HepG2 (cell line): ENCODE data around the gene NAA15. TPM values are rescaled to one million over a fixed set of nuclear protein-coding genes. Genes with fewer than 3 reads are reported as not detected.

Source experiments
- ATAC-seq: fragments of 200-7000 bp; cut with Tn5 transposase; 3 replicates; pipeline ENCODE4 v1.9.1; 2020; ENCODE audit warnings: mild to moderate bottlenecking, moderate library complexity
- BruUV-seq: library from RNA; stranded (reverse); fragments of 400-500 nt; replicated peaks from 2 replicates; lab custom pipeline; 2021; lab: Mats Ljungman, UMichigan
- CTCF ChIA-PET: fragments of 300-600 bp; formaldehyde crosslinking; extraction: SDS; loops from one replicate; lab custom pipeline; 2021; ENCODE audit warnings: low total read pairs, inconsistent platforms, low intra/inter-chr PET ratio; lab: Yijun Ruan, JAX
- POLR2A ChIA-PET: fragments of 350-600 bp; sonication (Branson Sonifier 250); formaldehyde crosslinking; loops from one replicate; lab custom pipeline; 2020; ENCODE audit warnings: antibody characterized with exemption, inconsistent platforms; lab: Yijun Ruan, JAX
- DNase-seq: peaks from one replicate; pipeline ENCODE4 v3.0.0-alpha.2; 2015; ENCODE audit warnings: low spot score
- FAIRE-seq: peaks from 3 replicates; lab custom pipeline; 2011; peaks lifted over from hg19 to GRCh38; lab: Jason Lieb, UNC
- H2AFZ ChIP-seq: one replicate; pipeline ENCODE4 v1.6.1; 2011; ENCODE audit warnings: low read length, inconsistent platforms
- H3K27ac ChIP-seq: fragments of 300-600 bp; 3 replicates; pipeline ENCODE4 v1.8.0; 2011; ENCODE audit warnings: mixed run types, mild to moderate bottlenecking, mixed read lengths, low read length, inconsistent platforms; ENCODE audit not compliant: insufficient read depth; ENCODE audit errors: extremely low read length
- H3K27me3 ChIP-seq, 2 experiments: fragments of 200-600 bp in 1 of 2; 2 replicates in 1 of 2; 3 replicates in 1 of 2; pipeline versions ENCODE4 v1.6.0 to v1.8.0; 2011; ENCODE audit warnings: low read length in 2 of 2, mild to moderate bottlenecking in 2 of 2, moderate library complexity in 2 of 2, inconsistent platforms in 1 of 2; ENCODE audit not compliant: insufficient read depth in 2 of 2, control insufficient read depth in 1 of 2
- H3K36me3 ChIP-seq, 2 experiments: fragments of 200-600 bp in 1 of 2; replicated peaks in 1 of 2; 2 replicates in 1 of 2; 3 replicates in 1 of 2; pipeline versions ENCODE4 v1.5.1 to v1.8.0; 2011; ENCODE audit warnings: low read length in 2 of 2, inconsistent platforms in 1 of 2; ENCODE audit not compliant: insufficient read depth in 2 of 2, control insufficient read depth in 1 of 2
- H3K4me1 ChIP-seq: 2 replicates; pipeline ENCODE4 v1.5.1; 2012; ENCODE audit warnings: low read length, inconsistent platforms; ENCODE audit not compliant: insufficient read depth
- H3K4me2 ChIP-seq: 2 replicates; pipeline ENCODE4 v1.6.0; 2011; ENCODE audit warnings: low read depth, low read length, inconsistent platforms
- H3K4me3 ChIP-seq, 3 experiments: fragments of 200-600 bp in 1 of 3; sonication (generic), shearing (Covaris generic) in 1 of 3; replicated peaks in 1 of 3; 2 replicates each; pipeline ENCODE4 v1.5.1; 2011 to 2016; ENCODE audit warnings: low read length in 3 of 3, inconsistent platforms in 2 of 3, low read depth in 2 of 3, mild to moderate bottlenecking in 2 of 3, control low read depth in 1 of 3, mixed read lengths in 1 of 3; ENCODE audit not compliant: insufficient read depth in 1 of 3
- H3K79me2 ChIP-seq: one replicate; pipeline ENCODE4 v1.6.1; 2011; ENCODE audit warnings: low read length, inconsistent platforms; ENCODE audit not compliant: insufficient read depth
- H3K9ac ChIP-seq: 2 replicates; pipeline ENCODE4 v1.6.0; 2011; ENCODE audit warnings: mild to moderate bottlenecking, low read depth, low read length, inconsistent platforms; ENCODE audit not compliant: insufficient read depth
- H3K9me3 ChIP-seq: 2 replicates; pipeline ENCODE4 v1.5.1; 2012; ENCODE audit warnings: mild to moderate bottlenecking, low read length
- H4K20me1 ChIP-seq: 2 replicates; pipeline ENCODE4 v1.6.0; 2011; ENCODE audit warnings: inconsistent platforms, mild to moderate bottlenecking, low read length, moderate library complexity; ENCODE audit not compliant: insufficient read depth
- CENPX ChIP-seq: sonication (generic); formaldehyde crosslinking; IDR thresholded peaks from 2 replicates; pipeline ENCODE4 v1.9.0; 2021; ENCODE audit warnings: mild to moderate bottlenecking, missing genetic modification reagents, moderate library complexity
- FOXK2 ChIP-seq: fragments of 450-650 bp; IDR thresholded peaks from 2 replicates; pipeline ENCODE4 v1.6.1; 2016
- GATAD1 ChIP-seq: IDR thresholded peaks from 2 replicates; pipeline ENCODE4 v1.6.1; 2016; ENCODE audit warnings: missing genetic modification reagents, missing compliant biosample characterization
- ISX ChIP-seq: sonication (generic); formaldehyde crosslinking; conservative IDR thresholded peaks from 2 replicates; pipeline ENCODE4 v1.5.0; 2020; ENCODE audit warnings: missing genetic modification reagents
- NAIF1 ChIP-seq: sonication (generic); formaldehyde crosslinking; IDR thresholded peaks from 2 replicates; pipeline ENCODE4 v1.5.0; 2020; ENCODE audit warnings: mild to moderate bottlenecking, missing genetic modification reagents, borderline replicate concordance
- NBN ChIP-seq: fragments of 450-650 bp; conservative IDR thresholded peaks from 2 replicates; pipeline ENCODE4 v1.6.1; 2017
- RFX1 ChIP-seq: fragments of 450-650 bp; IDR thresholded peaks from 2 replicates; pipeline ENCODE4 v1.6.1; 2017
- SOX6 ChIP-seq, 2 experiments: fragments of 450-650 bp in 1 of 2; sonication (generic) in 1 of 2; formaldehyde crosslinking in 1 of 2; IDR thresholded peaks; 2 replicates each; pipeline versions ENCODE4 v1.4.0 to v1.6.1; 2017 to 2020; ENCODE audit warnings: antibody characterized with exemption in 1 of 2, mild to moderate bottlenecking in 1 of 2, missing genetic modification reagents in 1 of 2
- TBP ChIP-seq: sonication (generic); formaldehyde crosslinking; IDR thresholded peaks from 2 replicates; pipeline ENCODE4 v1.5.0; 2020; ENCODE audit warnings: missing genetic modification reagents
- TOPORS ChIP-seq: sonication (generic); formaldehyde crosslinking; IDR thresholded peaks from 2 replicates; pipeline ENCODE4 v1.8.0; 2023; ENCODE audit warnings: mild to moderate bottlenecking, missing genetic modification reagents
- WGBS: methylation state at CpG from one replicate; pipeline ENCODE4 v1.1.6; 2017; ENCODE audit warnings: low lambda C conversion rate; 5-methylcytosine and 5-hydroxymethylcytosine counted together
- in situ Hi-C: cut with HindIII; loops from 2 replicates; pipeline ENCODE4 v1.10.0; 2017; ENCODE audit warnings: low pct_unique_long_range_greater_than_20kb; ENCODE audit not compliant: extremely low pct_ligation_motif_present
- intact Hi-C: fragments of 100-400 bp; cut with micrococcal nuclease; formaldehyde crosslinking; loops from one replicate; pipeline ENCODE4 v1.10.0; 2022; ENCODE audit not compliant: unreplicated experiment
- polyA plus RNA-seq, 8 experiments: library from polyadenylated mRNA; depleted of rRNA in 3 of 8; stranded (reverse) in 7 of 8; unstranded in 1 of 8; fragments of >200 nt; fragmentation: Illumina TruSeq in 4 of 8; extraction: Trizol in 4 of 8; gene quantifications; 2 replicates each; pipeline versions ENCODE4 v1.2.1 to v1.2.3, GENCODE V29; 2011 to 2016; ENCODE audit warnings: low read depth in 4 of 8, missing spikeins in 1 of 8, mixed read lengths in 1 of 8; ENCODE audit not compliant: insufficient read depth in 1 of 8
- total RNA-seq, 5 experiments: library from RNA; depleted of rRNA; stranded (reverse); fragments of >200 nt; fragmentation: Illumina TruSeq; extraction: Trizol; gene quantifications; 2 replicates each; pipeline ENCODE4 v1.2.3, GENCODE V29; 2016; ENCODE audit warnings: low read depth in 1 of 5
- TF ChIP-seq, protein P1 (sequence below): sonication (generic); formaldehyde crosslinking; IDR thresholded peaks from 2 replicates; pipeline ENCODE4 v1.4.0; 2020; ENCODE audit warnings: mild to moderate bottlenecking, missing genetic modification reagents
- TF ChIP-seq, protein P2 (sequence below): sonication (generic); formaldehyde crosslinking; IDR thresholded peaks from 2 replicates; pipeline ENCODE4 v1.5.0; 2020; ENCODE audit warnings: mild to moderate bottlenecking, missing genetic modification reagents

Gene NAA15
- total and polyA plus RNA-seq, 2 of the 13 experiments (the other 11 are each of a cell fraction or from before 2014, with no cell fraction given) = 6.2 to 50.2 TPM

- H3K4me1 ChIP-seq = no peaks in the 10 kb centered on the region
- no peak for TF ChIP-seq RFX1
- no peak for TF ChIP-seq CENPX (CRISPR knock-in tag)
- no peak for TF ChIP-seq ISX
- TF ChIP-seq FOXK2 = no peak
- no peak for FAIRE-seq
- no peak overlapping the region for H2AFZ ChIP-seq
- no peak overlapping the region for H3K9ac ChIP-seq
- intact Hi-C loops (no loop called here), in situ Hi-C loops (no loop called here)
- no peaks in the 10 kb centered on the region for H4K20me1 ChIP-seq
- no peak for ATAC-seq
- H3K9me3 ChIP-seq = no peaks in the 10 kb centered on the region
- no peak overlapping the region for H3K4me3 ChIP-seq
- no peak overlapping the region for H3K27ac ChIP-seq
- H3K27me3 ChIP-seq = no peaks in the 10 kb centered on the region
- no peak overlapping the region for H3K4me2 ChIP-seq
- no TSS peak for BruUV-seq
- POLR2A ChIA-PET = no interaction called here
- no peak for DNase-seq
- H3K79me2 ChIP-seq = no peaks in the 10 kb centered on the region
- H3K36me3 ChIP-seq = no peaks in the 10 kb centered on the region
- CTCF ChIA-PET = no interaction called here
- WGBS = 93% methylated on average over 15 of the region's 23 CpGs
Observed at GRCh38 chr4:139436122-139436521, 134.8 kb downstream of the NAA15 start.

DNA sequence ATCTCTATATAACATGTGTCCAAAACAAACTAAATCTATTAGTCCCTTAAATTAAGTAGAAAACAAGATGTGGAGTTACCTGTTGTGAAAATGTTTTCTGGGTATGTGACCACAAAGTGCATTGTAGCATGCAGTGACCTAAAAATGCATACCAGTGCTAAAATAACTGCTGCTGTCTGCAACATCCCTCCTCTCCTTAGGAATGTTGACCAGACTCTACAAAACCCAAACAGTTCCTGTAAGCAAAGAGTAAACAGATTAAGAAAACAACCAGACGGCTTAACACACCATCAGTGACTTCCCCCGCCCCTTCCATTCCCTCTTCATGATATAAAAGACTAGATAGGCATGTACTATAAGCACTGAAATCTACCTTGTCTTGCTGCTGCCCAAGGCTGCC lies 136.8 kb downstream of the NAA15 start:
- Histone ChIP-seq H3K36me3 (no peaks in the 10 kb centered on the region), H3K9ac (no peak overlapping the region), H3K4me2 (no peak overlapping the region), H4K20me1 (no peaks in the 10 kb centered on the region), H2AFZ (no peak overlapping the region), H3K27me3 (no peaks in the 10 kb centered on the region), H3K4me1 (no peaks in the 10 kb centered on the region), H3K9me3 (no peaks in the 10 kb centered on the region), H3K79me2 (no peaks in the 10 kb centered on the region), H3K27ac (no peak overlapping the region), H3K4me3 (no peak overlapping the region)
- ATAC-seq = no peak
- ChIA-PET CTCF (no interaction called here), POLR2A (no interaction called here)
- no TSS peak for BruUV-seq
- TF ChIP-seq, protein P1, sequence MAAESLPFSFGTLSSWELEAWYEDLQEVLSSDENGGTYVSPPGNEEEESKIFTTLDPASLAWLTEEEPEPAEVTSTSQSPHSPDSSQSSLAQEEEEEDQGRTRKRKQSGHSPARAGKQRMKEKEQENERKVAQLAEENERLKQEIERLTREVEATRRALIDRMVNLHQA (CRISPR knock-in tag) = no peak
- TF ChIP-seq TBP (CRISPR knock-in tag) (no peak), NBN (no peak), TOPORS (CRISPR knock-in tag) (no peak), NAIF1 (CRISPR knock-in tag) (no peak), GATAD1 (CRISPR knock-in tag) (no peak), SOX6 (IDR thresholded peaks at IDR 0.05) (no peak), SOX6 (CRISPR knock-in tag; IDR thresholded peaks at IDR 0.05) (no peak)
- TF ChIP-seq, protein P2, sequence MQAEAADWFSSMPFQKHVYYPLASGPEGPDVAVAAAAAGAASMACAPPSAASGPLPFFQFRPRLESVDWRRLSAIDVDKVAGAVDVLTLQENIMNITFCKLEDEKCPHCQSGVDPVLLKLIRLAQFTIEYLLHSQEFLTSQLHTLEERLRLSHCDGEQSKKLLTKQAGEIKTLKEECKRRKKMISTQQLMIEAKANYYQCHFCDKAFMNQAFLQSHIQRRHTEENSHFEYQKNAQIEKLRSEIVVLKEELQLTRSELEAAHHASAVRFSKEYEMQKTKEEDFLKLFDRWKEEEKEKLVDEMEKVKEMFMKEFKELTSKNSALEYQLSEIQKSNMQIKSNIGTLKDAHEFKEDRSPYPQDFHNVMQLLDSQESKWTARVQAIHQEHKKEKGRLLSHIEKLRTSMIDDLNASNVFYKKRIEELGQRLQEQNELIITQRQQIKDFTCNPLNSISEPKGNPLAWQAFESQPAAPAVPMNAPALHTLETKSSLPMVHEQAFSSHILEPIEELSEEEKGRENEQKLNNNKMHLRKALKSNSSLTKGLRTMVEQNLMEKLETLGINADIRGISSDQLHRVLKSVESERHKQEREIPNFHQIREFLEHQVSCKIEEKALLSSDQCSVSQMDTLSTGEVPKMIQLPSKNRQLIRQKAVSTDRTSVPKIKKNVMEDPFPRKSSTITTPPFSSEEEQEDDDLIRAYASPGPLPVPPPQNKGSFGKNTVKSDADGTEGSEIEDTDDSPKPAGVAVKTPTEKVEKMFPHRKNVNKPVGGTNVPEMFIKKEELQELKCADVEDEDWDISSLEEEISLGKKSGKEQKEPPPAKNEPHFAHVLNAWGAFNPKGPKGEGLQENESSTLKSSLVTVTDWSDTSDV (CRISPR knock-in tag) = no peak
- in situ Hi-C loops (no loop called here), intact Hi-C loops (no loop called here)
- WGBS = 92% methylated on average over 2 of the region's 2 CpGs
- DNase-seq = no peak
- no peak for FAIRE-seq
